ENCODE data around the gene HBG2. TPM values are rescaled to one million over a fixed set of nuclear protein-coding genes. Genes with fewer than 3 reads are reported as not detected.

Gene HBG2
- total and polyA plus RNA-seq, 2 donors from 2014 or later: not detected

DNA sequence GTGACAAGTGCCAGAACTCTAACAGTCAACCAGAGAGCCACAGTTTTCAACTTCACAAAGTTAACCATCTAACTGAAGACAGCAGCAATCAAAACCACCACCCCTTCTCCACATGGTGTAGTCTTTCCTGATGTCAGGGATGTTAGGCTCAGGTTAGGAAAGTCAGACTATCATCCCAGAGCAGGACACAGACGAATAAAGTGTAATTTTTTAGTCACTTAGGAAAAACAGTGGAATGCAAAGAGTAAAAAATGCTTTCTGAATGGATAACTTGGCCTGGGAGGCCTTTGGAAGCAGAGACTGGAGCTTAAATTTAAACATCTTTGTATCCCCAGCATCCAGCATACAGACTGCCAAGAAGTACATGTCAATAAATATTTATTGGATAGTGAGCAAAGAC, 31.8 kb upstream of the HBG2 start:
- FAIRE-seq: no peak
- no peaks in the 10 kb centered on the region for H3K36me3 ChIP-seq (ENCODE audit: control insufficient read depth in 2 of 3, insufficient read depth in 3 of 3, low read length in 3 of 3)
- TF ChIP-seq, protein P1, sequence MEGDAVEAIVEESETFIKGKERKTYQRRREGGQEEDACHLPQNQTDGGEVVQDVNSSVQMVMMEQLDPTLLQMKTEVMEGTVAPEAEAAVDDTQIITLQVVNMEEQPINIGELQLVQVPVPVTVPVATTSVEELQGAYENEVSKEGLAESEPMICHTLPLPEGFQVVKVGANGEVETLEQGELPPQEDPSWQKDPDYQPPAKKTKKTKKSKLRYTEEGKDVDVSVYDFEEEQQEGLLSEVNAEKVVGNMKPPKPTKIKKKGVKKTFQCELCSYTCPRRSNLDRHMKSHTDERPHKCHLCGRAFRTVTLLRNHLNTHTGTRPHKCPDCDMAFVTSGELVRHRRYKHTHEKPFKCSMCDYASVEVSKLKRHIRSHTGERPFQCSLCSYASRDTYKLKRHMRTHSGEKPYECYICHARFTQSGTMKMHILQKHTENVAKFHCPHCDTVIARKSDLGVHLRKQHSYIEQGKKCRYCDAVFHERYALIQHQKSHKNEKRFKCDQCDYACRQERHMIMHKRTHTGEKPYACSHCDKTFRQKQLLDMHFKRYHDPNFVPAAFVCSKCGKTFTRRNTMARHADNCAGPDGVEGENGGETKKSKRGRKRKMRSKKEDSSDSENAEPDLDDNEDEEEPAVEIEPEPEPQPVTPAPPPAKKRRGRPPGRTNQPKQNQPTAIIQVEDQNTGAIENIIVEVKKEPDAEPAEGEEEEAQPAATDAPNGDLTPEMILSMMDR (IDR thresholded peaks at IDR 0.05; ENCODE audit: borderline replicate concordance, extremely low read depth, insufficient read depth): no peak
- no peaks in the 10 kb centered on the region for H3K4me1 ChIP-seq (ENCODE audit: control insufficient read depth in 2 of 3, insufficient read depth in 2 of 3, low read depth in 1 of 3, low read length in 3 of 3)
- H3K27ac ChIP-seq (ENCODE audit: low read depth in 2 of 2, low read length in 2 of 2): no peak overlapping the region
- H3K9me3 ChIP-seq (ENCODE audit: control insufficient read depth in 2 of 3, insufficient read depth in 1 of 3, low read length in 3 of 3): no peaks in the 10 kb centered on the region
- intact Hi-C loops (cut with DNase I): no loop called here
- no peak overlapping the region for H3K9ac ChIP-seq (ENCODE audit: low read length in 3 of 3)
- H3K27me3 ChIP-seq (ENCODE audit: control insufficient read depth, insufficient read depth, low read length): no peaks in the 10 kb centered on the region
- no peak for DNase-seq
- no peak overlapping the region for H3K4me3 ChIP-seq (ENCODE audit: low read length in 3 of 3)

DNA sequence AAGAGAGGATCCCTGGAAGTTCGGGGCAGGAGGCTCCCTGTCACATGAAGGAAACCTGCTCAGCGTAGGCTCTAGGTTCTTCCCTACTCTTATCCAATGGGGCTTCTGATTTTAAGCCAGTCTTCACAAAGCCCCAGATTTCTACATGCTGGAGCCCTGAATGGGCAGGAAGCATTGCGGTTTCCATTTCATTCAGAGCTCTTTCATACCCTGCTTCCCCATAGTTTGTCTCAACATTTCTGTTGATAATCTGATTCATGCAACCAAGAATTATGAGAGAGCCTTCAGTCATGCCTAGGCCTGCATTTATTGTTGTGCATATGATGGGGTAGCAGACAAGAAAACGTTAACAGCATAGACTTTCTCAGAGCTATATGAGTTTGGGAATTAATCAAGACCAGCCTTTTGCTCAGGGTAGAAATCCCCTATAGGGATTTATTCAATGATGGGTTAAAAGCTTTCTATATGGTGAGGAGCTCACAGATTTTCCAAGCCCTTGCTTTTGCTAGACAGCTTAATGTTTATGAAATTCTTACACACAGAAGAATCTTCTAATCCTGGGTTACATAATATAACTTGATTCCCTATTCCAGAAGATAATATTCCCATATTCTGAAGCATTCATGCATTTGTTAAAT, 31.2 kb upstream of the HBG2 start:
- Histone ChIP-seq H3K27ac (ENCODE audit: low read depth in 2 of 2, low read length in 2 of 2) (no peak overlapping the region), H3K4me3 (ENCODE audit: low read length in 3 of 3) (no peak overlapping the region), H3K27me3 (ENCODE audit: control insufficient read depth, insufficient read depth, low read length) (no peaks in the 10 kb centered on the region), H3K36me3 (ENCODE audit: control insufficient read depth in 2 of 3, insufficient read depth in 3 of 3, low read length in 3 of 3) (no peaks in the 10 kb centered on the region), H3K9ac (ENCODE audit: low read length in 3 of 3) (no peak overlapping the region), H3K9me3 (ENCODE audit: control insufficient read depth in 2 of 3, insufficient read depth in 1 of 3, low read length in 3 of 3) (no peaks in the 10 kb centered on the region), H3K4me1 (ENCODE audit: control insufficient read depth in 2 of 3, insufficient read depth in 2 of 3, low read depth in 1 of 3, low read length in 3 of 3) (no peaks in the 10 kb centered on the region)
- no peak for FAIRE-seq
- TF ChIP-seq, protein P1 (IDR thresholded peaks at IDR 0.05; ENCODE audit: borderline replicate concordance, extremely low read depth, insufficient read depth): no peak
- no peak for DNase-seq
- intact Hi-C loops (cut with DNase I): no loop called here

DNA sequence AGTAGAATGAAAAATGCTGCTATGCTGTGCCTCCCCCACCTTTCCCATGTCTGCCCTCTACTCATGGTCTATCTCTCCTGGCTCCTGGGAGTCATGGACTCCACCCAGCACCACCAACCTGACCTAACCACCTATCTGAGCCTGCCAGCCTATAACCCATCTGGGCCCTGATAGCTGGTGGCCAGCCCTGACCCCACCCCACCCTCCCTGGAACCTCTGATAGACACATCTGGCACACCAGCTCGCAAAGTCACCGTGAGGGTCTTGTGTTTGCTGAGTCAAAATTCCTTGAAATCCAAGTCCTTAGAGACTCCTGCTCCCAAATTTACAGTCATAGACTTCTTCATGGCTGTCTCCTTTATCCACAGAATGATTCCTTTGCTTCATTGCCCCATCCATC, 30.1 kb upstream of the HBG2 start:
- no peak overlapping the region for H3K9ac ChIP-seq (ENCODE audit: low read length in 3 of 3)
- no peak overlapping the region for H3K27ac ChIP-seq (ENCODE audit: low read depth in 2 of 2, low read length in 2 of 2)
- no peak overlapping the region for H3K4me3 ChIP-seq (ENCODE audit: low read length in 3 of 3)
- FAIRE-seq (no peak), DNase-seq (no peak)
- TF ChIP-seq, protein P1 (IDR thresholded peaks at IDR 0.05; ENCODE audit: borderline replicate concordance, extremely low read depth, insufficient read depth): no peak
- H3K27me3 ChIP-seq (ENCODE audit: control insufficient read depth, insufficient read depth, low read length): no peaks in the 10 kb centered on the region
- no peaks in the 10 kb centered on the region for H3K36me3 ChIP-seq (ENCODE audit: control insufficient read depth in 2 of 3, insufficient read depth in 3 of 3, low read length in 3 of 3)
- no peaks in the 10 kb centered on the region for H3K4me1 ChIP-seq (ENCODE audit: control insufficient read depth in 2 of 3, insufficient read depth in 2 of 3, low read depth in 1 of 3, low read length in 3 of 3)
- intact Hi-C loops (cut with DNase I): no loop called here
- H3K9me3 ChIP-seq (ENCODE audit: control insufficient read depth in 2 of 3, insufficient read depth in 1 of 3, low read length in 3 of 3): no peaks in the 10 kb centered on the region

DNA sequence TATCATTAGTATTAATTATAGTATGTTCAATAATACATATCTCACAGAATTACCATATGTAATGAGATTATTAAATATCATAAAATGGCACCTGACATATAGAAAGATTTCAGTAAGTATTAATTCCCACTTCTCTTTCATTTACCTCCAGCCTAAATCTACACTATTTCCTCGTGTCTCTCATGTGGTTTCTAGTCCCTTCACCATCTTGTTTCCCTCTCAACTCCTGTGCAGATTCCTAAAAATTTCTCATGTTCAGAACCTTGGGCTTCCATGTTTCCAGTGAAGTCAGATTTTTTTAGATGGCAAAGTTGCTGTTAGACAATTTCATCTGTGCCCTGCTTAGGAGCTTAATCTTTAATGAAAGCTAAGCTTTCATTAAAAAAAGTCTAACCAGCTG, 29.3 kb upstream of the HBG2 start:
- no peaks in the 10 kb centered on the region for H3K9me3 ChIP-seq (ENCODE audit: control insufficient read depth in 2 of 3, insufficient read depth in 1 of 3, low read length in 3 of 3)
- no peak overlapping the region for H3K27ac ChIP-seq (ENCODE audit: low read depth in 2 of 2, low read length in 2 of 2)
- FAIRE-seq: no peak
- no peak overlapping the region for H3K4me3 ChIP-seq (ENCODE audit: low read length in 3 of 3)
- no peaks in the 10 kb centered on the region for H3K36me3 ChIP-seq (ENCODE audit: control insufficient read depth in 2 of 3, insufficient read depth in 3 of 3, low read length in 3 of 3)
- no peaks in the 10 kb centered on the region for H3K27me3 ChIP-seq (ENCODE audit: control insufficient read depth, insufficient read depth, low read length)
- H3K9ac ChIP-seq (ENCODE audit: low read length in 3 of 3): no peak overlapping the region
- no peak for DNase-seq
- TF ChIP-seq, protein P1 (IDR thresholded peaks at IDR 0.05; ENCODE audit: borderline replicate concordance, extremely low read depth, insufficient read depth): no peak
- H3K4me1 ChIP-seq (ENCODE audit: control insufficient read depth in 2 of 3, insufficient read depth in 2 of 3, low read depth in 1 of 3, low read length in 3 of 3): no peaks in the 10 kb centered on the region
- intact Hi-C loops (cut with DNase I): no loop called here
